Vagina (tissue), 2 donors: ENCODE data around the gene CCDC198. TPM values are rescaled to one million over a fixed set of nuclear protein-coding genes. Genes with fewer than 3 reads are reported as not detected.

Experiments used
- DNase-seq, 2 donors: peaks; one replicate each; pipeline ENCODE4 v3.0.0-alpha.2; 2017; ENCODE audit errors: extremely low spot score in 2 of 2
- H3K27ac ChIP-seq: fragments of 200-600 bp; sonication (generic); one replicate; pipeline ENCODE4 v1.5.1; 2019
- H3K27me3 ChIP-seq: fragments of 200-600 bp; sonication (generic); one replicate; pipeline ENCODE4 v1.5.1; 2019
- H3K36me3 ChIP-seq, 2 donors: fragments of 200-600 bp; sonication (generic); one replicate each; pipeline ENCODE4 v1.5.1; 2017 to 2019
- H3K4me1 ChIP-seq: fragments of 200-600 bp; sonication (generic); one replicate; pipeline ENCODE4 v1.5.1; 2019
- H3K4me3 ChIP-seq, 2 donors: fragments of 200-600 bp; sonication (generic); 1 replicate in 1 of 2; 2 replicates in 1 of 2; pipeline ENCODE4 v1.5.1; 2016 to 2019
- H3K9me3 ChIP-seq: fragments of 200-600 bp; sonication (generic); one replicate; pipeline ENCODE4 v1.5.1; 2019
- CTCF ChIP-seq, 3 experiments: fragments of 450-650 bp in 2 of 3; fragments of 200-600 bp in 1 of 3; sonication (generic) in 1 of 3; IDR thresholded peaks; one replicate each; pipeline ENCODE4 v1.5.1; 2017 to 2019; ENCODE audit warnings: antibody characterized with exemption in 3 of 3, mild to moderate bottlenecking in 2 of 3, moderate library complexity in 2 of 3
- POLR2A ChIP-seq, 2 donors: fragments of 450-650 bp; IDR thresholded peaks; one replicate each; pipeline ENCODE4 v1.6.1; 2017; ENCODE audit warnings: antibody characterized with exemption in 2 of 2, mild to moderate bottlenecking in 2 of 2, moderate library complexity in 2 of 2
- POLR2AphosphoS5 ChIP-seq, 2 donors: sonication (generic); formaldehyde crosslinking; IDR thresholded peaks; one replicate each; pipeline ENCODE4 v1.9.0; 2017; ENCODE audit warnings: antibody characterized with exemption in 2 of 2, mild to moderate bottlenecking in 2 of 2, low read depth in 1 of 2; ENCODE audit not compliant: insufficient read depth in 1 of 2
- intact Hi-C: fragments of 100-400 bp; cut with DNase I; formaldehyde crosslinking; loops from one replicate; pipeline ENCODE4 v1.15.1; 2023
- total RNA-seq: library from RNA; depleted of rRNA; stranded (reverse); fragments of >200 nt; gene quantifications from one replicate; pipeline ENCODE4 v1.2.3, GENCODE V29; 2016

The CCDC198 gene
- total RNA-seq, 1 donor from 2014 or later, result not detected

GRCh38 chr14:57485635-57486034, 8.0 kb downstream of the CCDC198 start:
- H3K27ac ChIP-seq, result no peak overlapping the region
- no peaks in the 10 kb centered on the region for H3K4me1 ChIP-seq
- no peak for DNase-seq
- no peaks in the 10 kb centered on the region for H3K36me3 ChIP-seq
- no peak overlapping the region for H3K4me3 ChIP-seq
- H3K9me3 ChIP-seq, result no peaks in the 10 kb centered on the region
- no peaks in the 10 kb centered on the region for H3K27me3 ChIP-seq
- no peak for TF ChIP-seq POLR2AphosphoS5 (IDR thresholded peaks at IDR 0.05; ENCODE audit: insufficient read depth in 1 of 2, low read depth in 1 of 2)
- no peak for TF ChIP-seq POLR2A (IDR thresholded peaks at IDR 0.05)
- no peak for TF ChIP-seq CTCF (IDR thresholded peaks at IDR 0.05)
- intact Hi-C loops, result loop anchor here (10.0 kb wide), 1 partner anchor 589 kb away; no protein-coding TSS in a partner anchor

GRCh38 chr14:57482120-57482519, 11.5 kb downstream of the CCDC198 start:
- no peak overlapping the region for H3K4me3 ChIP-seq
- H3K36me3 ChIP-seq, result no peaks in the 10 kb centered on the region
- no peaks in the 10 kb centered on the region for H3K4me1 ChIP-seq
- no peak overlapping the region for H3K27ac ChIP-seq
- intact Hi-C loops, result loop anchor here (10.0 kb wide), 1 partner anchor 593 kb away; no protein-coding TSS in a partner anchor
- H3K9me3 ChIP-seq, result no peaks in the 10 kb centered on the region
- no peak for TF ChIP-seq POLR2AphosphoS5 (IDR thresholded peaks at IDR 0.05; ENCODE audit: insufficient read depth in 1 of 2, low read depth in 1 of 2)
- no peak for TF ChIP-seq CTCF (IDR thresholded peaks at IDR 0.05)
- no peak for TF ChIP-seq POLR2A (IDR thresholded peaks at IDR 0.05)
- no peaks in the 10 kb centered on the region for H3K27me3 ChIP-seq
- DNase-seq, result no peak

GRCh38 chr14:57480051-57480450, 13.6 kb downstream of the CCDC198 start:
- H3K4me3 ChIP-seq, result no peak overlapping the region
- intact Hi-C loops, result loop anchor here (10.0 kb wide), 1 partner anchor 595 kb away; no protein-coding TSS in a partner anchor
- H3K36me3 ChIP-seq, result no peaks in the 10 kb centered on the region

GRCh38 chr14:57479197-57479596, 14.5 kb downstream of the CCDC198 start:
- H3K36me3 ChIP-seq, result no peaks in the 10 kb centered on the region
- no peaks in the 10 kb centered on the region for H3K27me3 ChIP-seq
- intact Hi-C loops, result no loop called here
- DNase-seq, result no peak
- no peaks in the 10 kb centered on the region for H3K4me1 ChIP-seq
- H3K9me3 ChIP-seq, result no peaks in the 10 kb centered on the region
- no peak for TF ChIP-seq POLR2A (IDR thresholded peaks at IDR 0.05)
- no peak for TF ChIP-seq POLR2AphosphoS5 (IDR thresholded peaks at IDR 0.05; ENCODE audit: insufficient read depth in 1 of 2, low read depth in 1 of 2)
- no peak for TF ChIP-seq CTCF (IDR thresholded peaks at IDR 0.05)
- no peak overlapping the region for H3K4me3 ChIP-seq
- H3K27ac ChIP-seq, result no peak overlapping the region

More at GRCh38 chr14:57480051-57480450, 13.6 kb downstream of the CCDC198 start:
- Histone ChIP-seq H3K9me3 (no peaks in the 10 kb centered on the region), H3K4me1 (no peaks in the 10 kb centered on the region), H3K27me3 (no peaks in the 10 kb centered on the region), H3K27ac (no peak overlapping the region)
- no peak for DNase-seq
- TF ChIP-seq POLR2AphosphoS5 (IDR thresholded peaks at IDR 0.05; ENCODE audit: insufficient read depth in 1 of 2, low read depth in 1 of 2) (no peak), CTCF (IDR thresholded peaks at IDR 0.05) (no peak), POLR2A (IDR thresholded peaks at IDR 0.05) (no peak)

- intact Hi-C loops, result no loop called here
- Histone ChIP-seq H3K4me1 (no peaks in the 10 kb centered on the region), H3K4me3 (no peak overlapping the region), H3K27me3 (no peaks in the 10 kb centered on the region), H3K36me3 (no peaks in the 10 kb centered on the region), H3K9me3 (no peaks in the 10 kb centered on the region), H3K27ac (no peak overlapping the region)
- TF ChIP-seq POLR2A (IDR thresholded peaks at IDR 0.05) (no peak), POLR2AphosphoS5 (IDR thresholded peaks at IDR 0.05; ENCODE audit: insufficient read depth in 1 of 2, low read depth in 1 of 2) (no peak), CTCF (IDR thresholded peaks at IDR 0.05) (no peak)
- no peak for DNase-seq
Measured at GRCh38 chr14:57478050-57478449, 15.6 kb downstream of the CCDC198 start.
